ENCODE measurements around the gene GATA6.

GATA6 gene

DNA sequence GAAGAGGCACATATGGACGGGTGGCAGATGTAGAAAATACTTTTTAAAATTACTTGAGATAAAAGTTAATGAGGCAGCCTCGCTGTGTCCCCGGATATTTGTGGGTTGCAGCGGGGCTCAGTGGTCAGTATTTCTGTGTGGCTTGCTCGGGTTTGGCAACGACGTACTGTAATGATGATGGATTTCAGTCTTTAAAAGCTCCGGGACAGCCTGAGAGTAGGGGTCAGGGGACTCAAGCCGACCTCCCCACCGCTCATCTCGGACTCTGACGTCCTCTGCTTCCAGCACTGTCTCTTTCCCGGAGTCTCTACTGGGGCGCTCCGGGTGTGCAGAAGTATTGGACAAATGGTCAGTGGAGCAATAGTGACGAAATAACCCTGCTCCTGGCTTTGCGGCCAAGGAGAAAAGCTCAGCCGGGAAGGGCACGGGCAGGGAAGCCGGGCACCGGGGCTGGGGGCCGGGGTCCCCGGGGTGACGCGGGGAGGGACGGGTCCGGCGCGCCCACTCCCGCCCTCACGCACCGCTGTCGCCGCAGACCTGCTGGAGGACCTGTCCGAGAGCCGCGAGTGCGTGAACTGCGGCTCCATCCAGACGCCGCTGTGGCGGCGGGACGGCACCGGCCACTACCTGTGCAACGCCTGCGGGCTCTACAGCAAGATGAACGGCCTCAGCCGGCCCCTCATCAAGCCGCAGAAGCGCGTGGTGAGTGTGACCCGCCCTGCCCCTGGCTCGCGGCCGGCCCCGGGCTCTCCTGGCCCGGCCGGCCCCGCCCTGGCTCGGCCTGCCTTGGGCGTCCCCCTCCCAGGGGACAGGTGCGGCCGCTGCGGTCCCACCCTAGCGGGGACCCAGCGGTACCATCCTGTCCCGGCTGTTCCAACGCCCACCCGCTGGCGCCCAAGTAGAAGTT lies 7.3 kb downstream of the GATA6 start:
- no peak for TF ChIP-seq CTCF (conservative IDR thresholded peaks at IDR 0.05)
- TF ChIP-seq ZFX (IDR thresholded peaks at IDR 0.05) = no peak
- no peak overlapping the region for H3K27ac ChIP-seq

- TF ChIP-seq CTCF (conservative IDR thresholded peaks at IDR 0.05) (no peak), ZFX (IDR thresholded peaks at IDR 0.05) (no peak)
Measured at GRCh38 chr18:22177327-22177871, 8.0 kb downstream of the GATA6 start.

DNA sequence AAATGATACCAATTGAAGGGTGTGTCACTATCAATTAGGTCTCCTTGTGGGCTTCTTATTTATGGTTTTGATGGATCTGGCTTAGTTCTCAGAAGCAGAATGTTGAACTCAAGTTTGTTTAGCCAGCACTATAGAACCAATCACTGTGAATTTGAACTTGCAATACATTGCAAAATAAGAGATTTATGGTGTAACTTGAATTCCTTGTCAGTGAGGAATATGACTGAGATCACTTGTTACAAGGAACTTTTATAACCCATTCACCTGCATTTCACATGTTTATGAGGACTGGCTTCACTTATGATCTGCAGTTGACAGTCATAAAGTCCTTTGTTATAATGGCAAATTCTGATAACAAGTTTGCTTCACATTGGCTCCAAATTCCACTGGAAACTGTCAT lies 9.8 kb downstream of the GATA6 start:
- no peak for TF ChIP-seq CTCF (conservative IDR thresholded peaks at IDR 0.05)
- no peak for TF ChIP-seq ZFX (IDR thresholded peaks at IDR 0.05)
- no peak overlapping the region for H3K27ac ChIP-seq

More at GRCh38 chr18:22177327-22177871, 8.0 kb downstream of the GATA6 start:
- H3K27ac ChIP-seq = no peak overlapping the region

GRCh38 chr18:22179631-22180030 lies 10.2 kb downstream of the GATA6 start:
- TF ChIP-seq CTCF (conservative IDR thresholded peaks at IDR 0.05) (no peak), ZFX (IDR thresholded peaks at IDR 0.05) (no peak)
- no peak overlapping the region for H3K27ac ChIP-seq

GRCh38 chr18:22180722-22181121 lies 11.3 kb downstream of the GATA6 start:
- no peak for TF ChIP-seq CTCF (conservative IDR thresholded peaks at IDR 0.05)
- TF ChIP-seq ZFX (IDR thresholded peaks at IDR 0.05) = no peak
- no peak overlapping the region for H3K27ac ChIP-seq

GRCh38 chr18:22182884-22183697 lies 13.7 kb downstream of the GATA6 start:
- H3K27ac ChIP-seq = no peak overlapping the region
- TF ChIP-seq ZFX (IDR thresholded peaks at IDR 0.05) = no peak
- TF ChIP-seq CTCF (conservative IDR thresholded peaks at IDR 0.05) = no peak

Measured in C4-2B (cell line).